Ectodermal cell (in vitro differentiated cells): Measurements from ENCODE around the gene BCAT1.

Experiments used
- H3K27ac ChIP-seq: 2 replicates; pipeline ENCODE4 v1.7.0; 2013; ENCODE audit warnings: mild to moderate bottlenecking, low read depth, low read length; ENCODE audit not compliant: insufficient read depth, poor library complexity, severe bottlenecking
- H3K27me3 ChIP-seq: 2 replicates; pipeline ENCODE4 v1.7.0; 2013; ENCODE audit warnings: mild to moderate bottlenecking, low read length; ENCODE audit not compliant: insufficient read depth, control insufficient read depth, poor library complexity, severe bottlenecking
- H3K36me3 ChIP-seq: one replicate; pipeline ENCODE4 v1.7.0; 2013; ENCODE audit warnings: low read length; ENCODE audit not compliant: control insufficient read depth, insufficient read depth
- H3K4me1 ChIP-seq: one replicate; pipeline ENCODE4 v1.7.0; 2013; ENCODE audit warnings: low read length; ENCODE audit not compliant: control insufficient read depth, insufficient read depth
- H3K4me3 ChIP-seq: 2 replicates; pipeline ENCODE4 v1.7.0; 2013; ENCODE audit warnings: low read depth, low read length, control low read depth; ENCODE audit not compliant: insufficient read depth
- H3K9me3 ChIP-seq: 2 replicates; pipeline ENCODE4 v1.7.0; 2013; ENCODE audit warnings: mild to moderate bottlenecking, low read length, moderate library complexity; ENCODE audit not compliant: control insufficient read depth
- WGBS, 2 experiments: methylation state at CpG; one replicate each; pipeline ENCODE4 v1.1.7; 2013; ENCODE audit warnings: missing lambda C conversion rate in 2 of 2; 5-methylcytosine and 5-hydroxymethylcytosine counted together

Gene BCAT1

GRCh38 chr12:24760606-24761378 is 188.1 kb downstream of the BCAT1 start:
- no peaks in the 10 kb centered on the region for H3K27me3 ChIP-seq
- no peaks in the 10 kb centered on the region for H3K9me3 ChIP-seq
- H3K27ac ChIP-seq: peak overlapping the region; percentile 44
- no peaks in the 10 kb centered on the region for H3K36me3 ChIP-seq
- H3K4me3 ChIP-seq: no peak overlapping the region
- 65 to 66% methylated on average over 5 of the region's 5 CpGs for WGBS, 2 experiments
- peaks cover 13% of the 10 kb centered on the region for H3K4me1 ChIP-seq

- Histone ChIP-seq H3K4me3 (no peak overlapping the region), H3K27ac (peak overlapping the region; percentile 44), H3K4me1 (peaks cover 13% of the 10 kb centered on the region), H3K27me3 (no peaks in the 10 kb centered on the region), H3K36me3 (no peaks in the 10 kb centered on the region), H3K9me3 (no peaks in the 10 kb centered on the region)
- 80% methylated on average over 1 of the region's 1 CpG; no CpG with 5 or more reads in 1 of the 2 experiments for WGBS, 2 experiments
Measured at GRCh38 chr12:24760162-24760561, 188.7 kb downstream of the BCAT1 start.
